ENCODE results near the gene PET100.

PET100 gene

DNA sequence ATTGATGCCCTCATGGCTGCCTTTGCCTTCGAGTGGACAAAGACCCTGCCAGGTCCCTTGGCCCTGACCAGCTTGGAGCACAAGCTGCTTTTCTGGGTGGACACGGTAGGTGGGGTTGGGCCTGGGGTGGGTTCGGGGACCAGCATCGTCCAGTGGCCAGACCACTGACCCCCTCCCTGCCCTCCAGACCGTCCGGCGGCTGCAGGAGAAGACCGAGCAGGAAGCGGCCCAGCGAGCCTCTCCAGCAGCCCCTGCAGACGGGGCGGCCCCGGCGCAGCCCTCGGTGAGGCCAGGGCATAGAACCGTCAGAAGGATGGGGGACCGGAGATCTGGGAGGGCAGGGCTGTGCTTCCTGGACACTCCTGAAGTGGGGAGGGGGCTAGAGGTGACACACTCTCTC lies 23.3 kb upstream of the PET100 start:
- H3K27ac Mint-ChIP-seq = no peak overlapping the region
- DNase-seq = no peak
- H3K9me3 Mint-ChIP-seq = no peaks in the 10 kb centered on the region
- ATAC-seq = no peak
- no peak overlapping the region for H3K4me3 Mint-ChIP-seq
- H3K27me3 Mint-ChIP-seq = peaks cover 3% of the 10 kb centered on the region
- no peaks in the 10 kb centered on the region for H3K36me3 Mint-ChIP-seq (ENCODE audit: low read depth)
- no peaks in the 10 kb centered on the region for H3K4me1 Mint-ChIP-seq

DNA sequence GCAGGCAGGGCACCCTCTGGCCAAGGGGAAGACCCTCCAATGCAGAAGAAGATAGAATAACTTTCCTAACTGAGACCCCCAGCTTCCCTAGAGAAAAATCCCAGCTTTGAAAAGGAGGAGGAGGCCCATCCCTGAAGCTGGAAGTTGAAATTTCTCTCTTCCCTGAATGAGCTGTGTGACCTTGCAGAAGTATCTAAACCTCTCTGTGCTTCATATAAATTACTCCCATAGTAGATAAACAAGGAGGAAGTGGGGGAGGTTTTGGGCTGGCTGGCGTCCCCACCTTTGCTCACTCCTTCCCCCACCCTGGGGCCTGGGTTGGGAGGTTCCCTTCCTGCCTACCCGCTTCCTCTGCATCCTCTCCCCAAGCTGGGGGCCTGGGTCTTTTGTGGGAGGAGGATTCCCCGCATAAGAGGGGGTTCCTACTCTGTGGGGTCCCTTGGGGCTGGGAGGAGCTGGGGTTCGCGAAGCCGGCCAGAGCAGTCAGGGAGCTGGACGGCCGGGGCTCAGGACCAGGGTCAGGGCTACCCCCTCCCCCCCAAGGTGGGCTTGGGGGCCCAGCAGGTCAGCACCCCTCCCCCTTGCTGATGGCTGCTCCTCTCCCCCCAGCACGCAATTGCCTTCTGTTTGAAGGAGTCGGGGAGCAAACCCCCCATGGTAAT lies 22.2 kb upstream of the PET100 start:
- no peaks in the 10 kb centered on the region for H3K4me1 Mint-ChIP-seq
- H3K36me3 Mint-ChIP-seq (ENCODE audit: low read depth) = no peaks in the 10 kb centered on the region
- no peaks in the 10 kb centered on the region for H3K9me3 Mint-ChIP-seq
- ATAC-seq (no peak), DNase-seq (no peak)
- H3K27ac Mint-ChIP-seq = no peak overlapping the region
- H3K4me3 Mint-ChIP-seq = no peak overlapping the region
- peaks cover 3% of the 10 kb centered on the region for H3K27me3 Mint-ChIP-seq

- Mint-ChIP-seq H3K36me3 (ENCODE audit: low read depth) (no peaks in the 10 kb centered on the region), H3K27ac (no peak overlapping the region), H3K4me3 (no peak overlapping the region), H3K27me3 (peaks cover 3% of the 10 kb centered on the region), H3K4me1 (no peaks in the 10 kb centered on the region), H3K9me3 (no peaks in the 10 kb centered on the region)
- no peak for ATAC-seq
- DNase-seq = peak; percentile 0
These were observed 21.6 kb upstream of the PET100 start for GRCh38 chr19:7607874-7608560.

- Mint-ChIP-seq H3K9me3 (no peaks in the 10 kb centered on the region), H3K27me3 (no peaks in the 10 kb centered on the region), H3K4me3 (no peak overlapping the region), H3K36me3 (ENCODE audit: low read depth) (no peaks in the 10 kb centered on the region), H3K27ac (no peak overlapping the region), H3K4me1 (no peaks in the 10 kb centered on the region)
- DNase-seq (no peak), ATAC-seq (no peak)
These were observed 18.9 kb upstream of the PET100 start for GRCh38 chr19:7610491-7611240.

GRCh38 chr19:7611541-7612279 lies 17.9 kb upstream of the PET100 start:
- no peaks in the 10 kb centered on the region for H3K27me3 Mint-ChIP-seq
- H3K4me3 Mint-ChIP-seq = no peak overlapping the region
- H3K27ac Mint-ChIP-seq = no peak overlapping the region
- no peaks in the 10 kb centered on the region for H3K36me3 Mint-ChIP-seq (ENCODE audit: low read depth)
- DNase-seq (no peak), ATAC-seq (no peak)
- H3K9me3 Mint-ChIP-seq = no peaks in the 10 kb centered on the region
- no peaks in the 10 kb centered on the region for H3K4me1 Mint-ChIP-seq

GRCh38 chr19:7612282-7613274 lies 17.0 kb upstream of the PET100 start:
- Mint-ChIP-seq H3K4me1 (no peaks in the 10 kb centered on the region), H3K4me3 (no peak overlapping the region), H3K27ac (no peak overlapping the region), H3K9me3 (no peaks in the 10 kb centered on the region), H3K27me3 (no peaks in the 10 kb centered on the region), H3K36me3 (ENCODE audit: low read depth) (no peaks in the 10 kb centered on the region)
- DNase-seq (no peak), ATAC-seq (no peak)

DNA sequence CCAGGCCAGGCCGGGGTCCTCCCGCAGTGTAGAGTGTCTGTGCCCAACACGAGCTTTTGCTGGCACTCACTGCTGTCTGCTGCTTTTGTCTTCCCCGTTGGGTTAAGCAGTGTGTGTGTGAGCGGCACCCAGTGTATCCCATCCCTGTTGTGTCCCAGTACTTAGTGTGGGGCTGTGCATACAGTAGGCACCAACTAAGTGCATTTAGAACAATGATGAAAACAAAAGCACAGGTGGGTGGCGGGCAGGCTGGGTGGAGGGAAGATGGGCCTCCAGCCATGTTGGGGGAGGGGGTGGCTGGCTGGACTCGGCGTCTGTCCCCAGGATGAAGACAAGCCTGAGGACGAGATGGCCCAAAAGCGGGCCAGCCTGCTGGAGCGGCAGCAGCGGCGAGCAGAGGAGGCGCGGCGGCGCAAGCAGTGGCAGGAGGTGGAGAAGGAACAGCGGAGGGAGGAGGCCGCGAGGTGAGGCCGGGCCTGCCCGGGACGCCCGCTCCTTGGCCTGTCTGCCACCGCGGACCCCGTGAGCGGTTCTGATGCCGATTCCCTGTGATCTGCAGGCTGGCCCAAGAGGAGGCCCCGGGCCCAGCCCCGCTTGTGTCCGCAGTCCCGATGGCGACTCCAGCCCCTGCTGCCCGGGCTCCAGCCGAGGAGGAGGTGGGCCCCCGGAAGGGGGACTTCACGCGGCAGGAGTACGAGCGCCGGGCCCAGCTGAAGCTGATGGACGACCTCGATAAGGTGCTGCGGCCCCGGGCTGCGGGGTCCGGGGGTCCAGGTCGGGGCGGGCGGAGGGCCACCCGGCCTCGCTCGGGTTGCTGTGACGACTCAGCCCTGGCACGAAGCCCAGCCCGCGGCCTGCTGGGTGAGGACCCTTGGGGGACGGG lies 14.5 kb upstream of the PET100 start:
- DNase-seq = no peak
- Mint-ChIP-seq H3K36me3 (ENCODE audit: low read depth) (peaks cover 10% of the 10 kb centered on the region), H3K4me3 (no peak overlapping the region), H3K4me1 (no peaks in the 10 kb centered on the region), H3K27me3 (no peaks in the 10 kb centered on the region), H3K9me3 (no peaks in the 10 kb centered on the region), H3K27ac (no peak overlapping the region)
- peak; percentile 7 for ATAC-seq

DNA sequence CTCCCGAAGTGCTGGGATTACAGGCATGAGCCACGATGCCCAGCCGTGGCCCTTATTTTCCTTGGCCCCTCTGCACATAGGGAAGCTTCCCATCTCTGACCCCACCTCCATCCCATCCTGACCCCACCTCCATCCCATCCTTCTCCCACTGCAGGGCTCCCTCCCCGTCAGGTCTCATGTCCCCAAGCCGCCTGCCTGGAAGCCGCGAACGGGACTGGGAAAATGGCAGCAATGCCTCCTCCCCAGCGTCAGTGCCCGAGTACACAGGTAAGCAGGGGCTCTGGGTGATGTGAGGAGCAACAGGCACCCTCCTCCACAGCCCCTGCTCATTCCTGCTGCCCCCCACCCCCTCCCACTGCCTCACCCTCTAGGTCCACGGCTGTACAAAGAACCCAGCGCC lies 12.4 kb upstream of the PET100 start:
- no peak overlapping the region for H3K27ac Mint-ChIP-seq
- no peak overlapping the region for H3K4me3 Mint-ChIP-seq
- peaks cover 16% of the 10 kb centered on the region for H3K36me3 Mint-ChIP-seq (ENCODE audit: low read depth)
- no peaks in the 10 kb centered on the region for H3K27me3 Mint-ChIP-seq
- no peaks in the 10 kb centered on the region for H3K4me1 Mint-ChIP-seq
- DNase-seq (no peak), ATAC-seq (no peak)
- no peaks in the 10 kb centered on the region for H3K9me3 Mint-ChIP-seq

GRCh38 chr19:7617735-7618134 lies 11.9 kb upstream of the PET100 start:
- Mint-ChIP-seq H3K36me3 (ENCODE audit: low read depth) (peaks cover 16% of the 10 kb centered on the region), H3K4me1 (no peaks in the 10 kb centered on the region), H3K9me3 (no peaks in the 10 kb centered on the region), H3K27me3 (no peaks in the 10 kb centered on the region), H3K4me3 (no peak overlapping the region), H3K27ac (no peak overlapping the region)
- ATAC-seq (no peak), DNase-seq (no peak)

- Mint-ChIP-seq H3K4me3 (no peak overlapping the region), H3K4me1 (no peaks in the 10 kb centered on the region), H3K9me3 (no peaks in the 10 kb centered on the region), H3K36me3 (ENCODE audit: low read depth) (peaks cover 19% of the 10 kb centered on the region), H3K27ac (no peak overlapping the region), H3K27me3 (no peaks in the 10 kb centered on the region)
- ATAC-seq (no peak), DNase-seq (no peak)
These were observed 11.2 kb upstream of the PET100 start for GRCh38 chr19:7618348-7618747.

- H3K27ac Mint-ChIP-seq = no peak overlapping the region
- no peak overlapping the region for H3K4me3 Mint-ChIP-seq
- H3K4me1 Mint-ChIP-seq = no peaks in the 10 kb centered on the region
- no peak for ATAC-seq
- DNase-seq = no peak
- H3K36me3 Mint-ChIP-seq (ENCODE audit: low read depth) = peaks cover 19% of the 10 kb centered on the region
- H3K9me3 Mint-ChIP-seq = no peaks in the 10 kb centered on the region
- H3K27me3 Mint-ChIP-seq = no peaks in the 10 kb centered on the region
These were observed 10.7 kb upstream of the PET100 start for GRCh38 chr19:7618771-7619510.

DNA sequence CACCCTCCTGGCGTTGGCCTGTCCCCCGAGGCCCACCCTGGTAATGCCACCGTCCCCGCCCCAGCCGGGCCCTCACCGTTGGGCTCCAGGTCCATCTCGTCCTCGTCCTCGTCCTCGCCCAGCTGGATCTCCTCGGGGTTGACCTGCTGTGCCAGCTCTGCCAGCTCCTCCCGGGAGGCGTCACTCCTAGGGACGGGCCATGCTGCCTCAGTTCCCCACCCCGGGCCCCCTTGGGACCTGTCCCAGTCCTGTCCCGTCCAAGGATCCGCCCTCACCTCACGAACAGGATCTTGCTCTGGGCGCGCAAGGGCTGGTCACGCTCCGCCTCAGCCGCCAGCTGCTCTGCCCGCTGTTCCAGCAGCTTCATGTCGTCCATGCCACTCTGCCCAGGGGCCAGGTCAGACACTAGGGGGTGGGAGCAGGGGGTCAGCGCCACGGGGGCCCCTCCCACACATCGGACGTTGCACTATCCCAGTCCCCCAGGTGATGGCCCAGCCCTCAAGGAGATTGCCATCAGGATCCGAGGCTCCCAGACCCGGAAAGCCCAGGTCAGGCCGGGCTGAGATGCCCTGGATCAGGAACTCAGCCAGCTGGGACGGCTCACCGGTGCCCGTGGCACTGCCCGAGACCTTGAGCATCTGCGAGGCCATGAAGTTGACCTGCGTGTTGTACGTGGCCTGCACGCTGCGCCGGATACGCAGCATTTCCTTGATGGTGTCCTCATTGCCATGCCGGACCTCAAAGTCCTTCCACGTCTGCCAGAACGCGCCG lies 9.7 kb upstream of the PET100 start:
- Mint-ChIP-seq H3K27me3 (no peaks in the 10 kb centered on the region), H3K27ac (no peak overlapping the region), H3K4me3 (no peak overlapping the region), H3K9me3 (no peaks in the 10 kb centered on the region), H3K36me3 (ENCODE audit: low read depth) (peaks cover 19% of the 10 kb centered on the region), H3K4me1 (no peaks in the 10 kb centered on the region)
- ATAC-seq (no peak), DNase-seq (no peak)
